DMS79 treated with DMSO at 0.1 percent for 48 hours (cell line): ENCODE measurements around the gene SUPT4H1.

Experiments
- DNase-seq: peaks from one replicate; lab custom pipeline; 2025; lab: John Stamatoyannopoulos, UW

The SUPT4H1 gene

GRCh38 chr17:58380207-58381123, 28.5 kb upstream of the SUPT4H1 start:
- DNase-seq: no peak

- no peak for DNase-seq
Observed at GRCh38 chr17:58379511-58379824, 27.5 kb upstream of the SUPT4H1 start.

- DNase-seq: no peak
Observed at GRCh38 chr17:58378733-58379510, 26.9 kb upstream of the SUPT4H1 start.

- no peak for DNase-seq
Observed at GRCh38 chr17:58377661-58378060, 25.7 kb upstream of the SUPT4H1 start.

GRCh38 chr17:58377093-58377601, 25.1 kb upstream of the SUPT4H1 start:
- no peak for DNase-seq

GRCh38 chr17:58376472-58377000, 24.5 kb upstream of the SUPT4H1 start:
- no peak for DNase-seq

- no peak for DNase-seq
Observed at GRCh38 chr17:58375811-58376210, 23.8 kb upstream of the SUPT4H1 start.

- no peak for DNase-seq
Observed at GRCh38 chr17:58375256-58375655, 23.3 kb upstream of the SUPT4H1 start.

- DNase-seq: no peak
Observed at GRCh38 chr17:58373923-58374322, 21.9 kb upstream of the SUPT4H1 start.

GRCh38 chr17:58373003-58373402, 21.0 kb upstream of the SUPT4H1 start:
- no peak for DNase-seq

GRCh38 chr17:58371300-58371950, 19.4 kb upstream of the SUPT4H1 start:
- no peak for DNase-seq

- DNase-seq: no peak
Observed at GRCh38 chr17:58370716-58371115, 18.7 kb upstream of the SUPT4H1 start.

GRCh38 chr17:58370309-58370708, 18.3 kb upstream of the SUPT4H1 start:
- DNase-seq: no peak

- no peak for DNase-seq
Observed at GRCh38 chr17:58369214-58370031, 17.4 kb upstream of the SUPT4H1 start.

GRCh38 chr17:58368860-58369213, 16.8 kb upstream of the SUPT4H1 start:
- no peak for DNase-seq

GRCh38 chr17:58367461-58367860, 15.5 kb upstream of the SUPT4H1 start:
- no peak for DNase-seq

GRCh38 chr17:58365980-58366595, 14.1 kb upstream of the SUPT4H1 start:
- DNase-seq: no peak

- no peak for DNase-seq
Observed at GRCh38 chr17:58365185-58365979, 13.4 kb upstream of the SUPT4H1 start.

- no peak for DNase-seq
Observed at GRCh38 chr17:58364270-58364942, 12.4 kb upstream of the SUPT4H1 start.
